Osteoblast (primary cell): Measurements from ENCODE around the gene WWP2. TPM values are rescaled to one million over a fixed set of nuclear protein-coding genes. Genes with fewer than 3 reads are reported as not detected.

Experiments
- DNase-seq: peaks from one replicate; pipeline ENCODE4 v3.0.0; 2011; ENCODE audit warnings: low spot score, mixed read lengths; ENCODE audit not compliant: insufficient read length; ENCODE audit errors: missing footprints
- H2AFZ ChIP-seq: 2 replicates; pipeline ENCODE4 v1.6.0; 2011; ENCODE audit warnings: mild to moderate bottlenecking, low read length
- H3K27ac ChIP-seq: 2 replicates; pipeline ENCODE4 v1.5.1; 2011; ENCODE audit warnings: mild to moderate bottlenecking, low read depth, low read length, moderate library complexity
- H3K27me3 ChIP-seq: 2 replicates; pipeline ENCODE4 v1.6.0; 2012; ENCODE audit warnings: mild to moderate bottlenecking, control low read depth, inconsistent platforms, low read length, moderate library complexity; ENCODE audit not compliant: insufficient read depth
- H3K36me3 ChIP-seq: 2 replicates; pipeline ENCODE4 v1.5.1; 2011; ENCODE audit warnings: mild to moderate bottlenecking, low read length, control low read depth, moderate library complexity; ENCODE audit not compliant: insufficient read depth
- H3K4me1 ChIP-seq: 2 replicates; pipeline ENCODE4 v1.5.1; 2011; ENCODE audit warnings: mild to moderate bottlenecking, low read length, control low read depth, moderate library complexity; ENCODE audit not compliant: insufficient read depth
- H3K4me2 ChIP-seq: 2 replicates; pipeline ENCODE4 v1.6.0; 2011; ENCODE audit warnings: mild to moderate bottlenecking, low read length; ENCODE audit not compliant: insufficient read depth
- H3K4me3 ChIP-seq: fragments of 200-600 bp; sonication (generic); 3 replicates; pipeline ENCODE4 v1.5.1; 2012; ENCODE audit warnings: mild to moderate bottlenecking, low read length, inconsistent platforms; ENCODE audit not compliant: insufficient read depth
- H3K79me2 ChIP-seq: 2 replicates; pipeline ENCODE4 v1.6.0; 2012; ENCODE audit warnings: mild to moderate bottlenecking, low read length, control low read depth, inconsistent platforms; ENCODE audit not compliant: insufficient read depth
- H3K9me3 ChIP-seq: 2 replicates; pipeline ENCODE4 v1.5.1; 2011; ENCODE audit warnings: low read depth, low read length, control low read depth
- H4K20me1 ChIP-seq: 2 replicates; pipeline ENCODE4 v1.6.0; 2012; ENCODE audit warnings: mild to moderate bottlenecking, low read length, control low read depth; ENCODE audit not compliant: insufficient read depth
- CTCF ChIP-seq: IDR thresholded peaks from 2 replicates; pipeline ENCODE4 v1.5.1; 2011; ENCODE audit warnings: mild to moderate bottlenecking, low read depth, low read length, moderate library complexity; ENCODE audit errors: extremely low read depth
- total RNA-seq: library from RNA; depleted of rRNA; stranded (reverse); fragments of >200 nt; gene quantifications from 2 replicates; pipeline ENCODE4 v1.2.3, GENCODE V29; 2012

WWP2 gene
- total RNA-seq, 1 donor: 46.7 TPM

- DNase-seq: no peak
- no peak overlapping the region for H3K4me2 ChIP-seq
- H3K9me3 ChIP-seq: no peaks in the 10 kb centered on the region
- no peaks in the 10 kb centered on the region for H3K27me3 ChIP-seq
- H3K4me1 ChIP-seq: no peaks in the 10 kb centered on the region
- H3K79me2 ChIP-seq: peaks cover 45% of the 10 kb centered on the region
- TF ChIP-seq CTCF: no peak
- no peak overlapping the region for H3K27ac ChIP-seq
- peaks cover 4% of the 10 kb centered on the region for H4K20me1 ChIP-seq
- peaks cover 62% of the 10 kb centered on the region for H3K36me3 ChIP-seq
- H3K4me3 ChIP-seq: no peak overlapping the region
- H2AFZ ChIP-seq: no peak overlapping the region
Measured at GRCh38 chr16:69718111-69718764, 43.9 kb upstream of the WWP2 start.

- H3K79me2 ChIP-seq: peaks cover 69% of the 10 kb centered on the region
Measured at GRCh38 chr16:69720822-69721430, 41.2 kb upstream of the WWP2 start.

GRCh38 chr16:69721441-69721957 lies 40.6 kb upstream of the WWP2 start:
- no peak overlapping the region for H3K4me2 ChIP-seq
- no peaks in the 10 kb centered on the region for H3K27me3 ChIP-seq
- no peak overlapping the region for H2AFZ ChIP-seq
- H3K79me2 ChIP-seq: peaks cover 72% of the 10 kb centered on the region
- no peaks in the 10 kb centered on the region for H3K9me3 ChIP-seq
- no peak overlapping the region for H3K4me3 ChIP-seq
- peaks cover 45% of the 10 kb centered on the region for H3K36me3 ChIP-seq
- no peak overlapping the region for H3K27ac ChIP-seq
- DNase-seq: no peak
- H3K4me1 ChIP-seq: peaks cover 21% of the 10 kb centered on the region
- H4K20me1 ChIP-seq: peaks cover 7% of the 10 kb centered on the region
- TF ChIP-seq CTCF: no peak

More at GRCh38 chr16:69720822-69721430, 41.2 kb upstream of the WWP2 start:
- Histone ChIP-seq H3K27me3 (no peaks in the 10 kb centered on the region), H3K9me3 (no peaks in the 10 kb centered on the region), H3K27ac (no peak overlapping the region), H3K4me2 (no peak overlapping the region), H3K36me3 (peaks cover 46% of the 10 kb centered on the region), H3K4me3 (no peak overlapping the region), H4K20me1 (peaks cover 7% of the 10 kb centered on the region), H2AFZ (no peak overlapping the region), H3K4me1 (peaks cover 18% of the 10 kb centered on the region)
- TF ChIP-seq CTCF: no peak
- DNase-seq: no peak

GRCh38 chr16:69724414-69724873 lies 37.7 kb upstream of the WWP2 start:
- peak overlapping the region; percentile 97 for H3K4me2 ChIP-seq
- H3K27me3 ChIP-seq: no peaks in the 10 kb centered on the region
- H3K79me2 ChIP-seq: peaks cover 63% of the 10 kb centered on the region
- H2AFZ ChIP-seq: no peak overlapping the region
- H3K4me3 ChIP-seq: peak overlapping the region; percentile 87
- H3K9me3 ChIP-seq: no peaks in the 10 kb centered on the region
- H4K20me1 ChIP-seq: peaks cover 4% of the 10 kb centered on the region
- no peak for TF ChIP-seq CTCF
- DNase-seq: no peak
- H3K36me3 ChIP-seq: peaks cover 20% of the 10 kb centered on the region
- peaks cover 31% of the 10 kb centered on the region for H3K4me1 ChIP-seq
- peak overlapping the region; percentile 81 for H3K27ac ChIP-seq
